ENCODE results near the gene IRF2BP1. TPM values are rescaled to one million over a fixed set of nuclear protein-coding genes. Genes with fewer than 3 reads are reported as not detected.

The IRF2BP1 gene
- total and polyA plus RNA-seq, 2 of the 13 experiments (the other 11 are each of a cell fraction or from before 2014, with no cell fraction given) = 4.3 to 14.3 TPM

- TF ChIP-seq ZNF646 (CRISPR knock-in tag; IDR thresholded peaks at IDR 0.05) (0 out of 2 replicates have a peak, but pooled peaks have one; percentile 24), ZNF674 (CRISPR knock-in tag; IDR thresholded peaks at IDR 0.05; ENCODE audit: low read depth) (no peak), TP53 (CRISPR knock-in tag; conservative IDR thresholded peaks at IDR 0.05) (no peak), NFATC3 (CRISPR knock-in tag; IDR thresholded peaks at IDR 0.05) (0 out of 2 replicates have a peak, but pooled peaks have one; percentile 24), KMT2B (CRISPR knock-in tag; IDR thresholded peaks at IDR 0.05) (no peak), ZSCAN5A (CRISPR knock-in tag; IDR thresholded peaks at IDR 0.05; ENCODE audit: borderline replicate concordance) (0 out of 2 replicates have a peak, but pooled peaks have one; percentile 64), CEBPG (CRISPR knock-in tag; IDR thresholded peaks at IDR 0.05) (peak; percentile 25; the same call in 1 of the 2 replicates), ISX (CRISPR knock-in tag; conservative IDR thresholded peaks at IDR 0.05) (no peak; the same call in 1 of the 2 replicates), ATF3 (CRISPR knock-in tag; IDR thresholded peaks at IDR 0.05) (no peak), ZBTB25 (CRISPR knock-in tag; IDR thresholded peaks at IDR 0.05) (peak; percentile 22; the same call in 1 of the 2 replicates), RORA (CRISPR knock-in tag; IDR thresholded peaks at IDR 0.05) (no peak), ZNF264 (CRISPR knock-in tag; IDR thresholded peaks at IDR 0.05) (0 out of 2 replicates have a peak, but pooled peaks have one; percentile 45), SP2 (CRISPR knock-in tag; IDR thresholded peaks at IDR 0.05) (0 out of 2 replicates have a peak, but pooled peaks have one; percentile 24), MXI1 (IDR thresholded peaks at IDR 0.05; ENCODE audit: borderline replicate concordance, low read depth, low read length) (peak; percentile 31; the same call in 1 of the 3 replicates), RBM39 (IDR thresholded peaks at IDR 0.05; ENCODE audit: low read depth, low read length, poor library complexity, severe bottlenecking) (peak; percentile 11), SAP130 (CRISPR knock-in tag; IDR thresholded peaks at IDR 0.05; ENCODE audit: low read depth) (peak; percentile 91), ZNF878 (CRISPR knock-in tag; IDR thresholded peaks at IDR 0.05) (no peak), ZNF691 (CRISPR knock-in tag; IDR thresholded peaks at IDR 0.05; ENCODE audit: borderline replicate concordance, low read depth) (no peak), CENPX (CRISPR knock-in tag; IDR thresholded peaks at IDR 0.05) (no peak), GABPA (IDR thresholded peaks at IDR 0.05; ENCODE audit: low read depth, low read length) (no peak), GABPA (CRISPR knock-in tag; IDR thresholded peaks at IDR 0.05; ENCODE audit: low read depth) (0 out of 2 replicates have a peak, but pooled peaks have one; percentile 39)
These were observed 3.9 kb downstream of the IRF2BP1 start (continued) for GRCh38 chr19:45881909-45882528.

All from HepG2 (cell line).